HepG2 (cell line): ENCODE measurements around the gene LRFN2. TPM values are rescaled to one million over a fixed set of nuclear protein-coding genes. Genes with fewer than 3 reads are reported as not detected.

Experiments used
- ATAC-seq: fragments of 200-7000 bp; cut with Tn5 transposase; 3 replicates; pipeline ENCODE4 v1.9.1; 2020; ENCODE audit warnings: mild to moderate bottlenecking, moderate library complexity
- BruUV-seq: library from RNA; stranded (reverse); fragments of 400-500 nt; replicated peaks from 2 replicates; lab custom pipeline; 2021; lab: Mats Ljungman, UMichigan
- CTCF ChIA-PET: fragments of 300-600 bp; formaldehyde crosslinking; extraction: SDS; loops from one replicate; lab custom pipeline; 2021; ENCODE audit warnings: low total read pairs, inconsistent platforms, low intra/inter-chr PET ratio; lab: Yijun Ruan, JAX
- POLR2A ChIA-PET: fragments of 350-600 bp; sonication (Branson Sonifier 250); formaldehyde crosslinking; loops from one replicate; lab custom pipeline; 2020; ENCODE audit warnings: antibody characterized with exemption, inconsistent platforms; lab: Yijun Ruan, JAX
- DNase-seq: peaks from one replicate; pipeline ENCODE4 v3.0.0-alpha.2; 2015; ENCODE audit warnings: low spot score
- FAIRE-seq: peaks from 3 replicates; lab custom pipeline; 2011; peaks lifted over from hg19 to GRCh38; lab: Jason Lieb, UNC
- H2AFZ ChIP-seq: one replicate; pipeline ENCODE4 v1.6.1; 2011; ENCODE audit warnings: low read length, inconsistent platforms
- H3K27ac ChIP-seq: fragments of 300-600 bp; 3 replicates; pipeline ENCODE4 v1.8.0; 2011; ENCODE audit warnings: mixed run types, mild to moderate bottlenecking, mixed read lengths, low read length, inconsistent platforms; ENCODE audit not compliant: insufficient read depth; ENCODE audit errors: extremely low read length
- H3K27me3 ChIP-seq, 2 experiments: fragments of 200-600 bp in 1 of 2; 2 replicates in 1 of 2; 3 replicates in 1 of 2; pipeline versions ENCODE4 v1.6.0 to v1.8.0; 2011; ENCODE audit warnings: low read length in 2 of 2, mild to moderate bottlenecking in 2 of 2, moderate library complexity in 2 of 2, inconsistent platforms in 1 of 2; ENCODE audit not compliant: insufficient read depth in 2 of 2, control insufficient read depth in 1 of 2
- H3K36me3 ChIP-seq, 2 experiments: fragments of 200-600 bp in 1 of 2; replicated peaks in 1 of 2; 2 replicates in 1 of 2; 3 replicates in 1 of 2; pipeline versions ENCODE4 v1.5.1 to v1.8.0; 2011; ENCODE audit warnings: low read length in 2 of 2, inconsistent platforms in 1 of 2; ENCODE audit not compliant: insufficient read depth in 2 of 2, control insufficient read depth in 1 of 2
- H3K4me1 ChIP-seq: 2 replicates; pipeline ENCODE4 v1.5.1; 2012; ENCODE audit warnings: low read length, inconsistent platforms; ENCODE audit not compliant: insufficient read depth
- H3K4me2 ChIP-seq: 2 replicates; pipeline ENCODE4 v1.6.0; 2011; ENCODE audit warnings: low read depth, low read length, inconsistent platforms
- H3K4me3 ChIP-seq, 3 experiments: fragments of 200-600 bp in 1 of 3; sonication (generic), shearing (Covaris generic) in 1 of 3; replicated peaks in 1 of 3; 2 replicates each; pipeline ENCODE4 v1.5.1; 2011 to 2016; ENCODE audit warnings: low read length in 3 of 3, inconsistent platforms in 2 of 3, low read depth in 2 of 3, mild to moderate bottlenecking in 2 of 3, control low read depth in 1 of 3, mixed read lengths in 1 of 3; ENCODE audit not compliant: insufficient read depth in 1 of 3
- H3K79me2 ChIP-seq: one replicate; pipeline ENCODE4 v1.6.1; 2011; ENCODE audit warnings: low read length, inconsistent platforms; ENCODE audit not compliant: insufficient read depth
- H3K9ac ChIP-seq: 2 replicates; pipeline ENCODE4 v1.6.0; 2011; ENCODE audit warnings: mild to moderate bottlenecking, low read depth, low read length, inconsistent platforms; ENCODE audit not compliant: insufficient read depth
- H3K9me3 ChIP-seq: 2 replicates; pipeline ENCODE4 v1.5.1; 2012; ENCODE audit warnings: mild to moderate bottlenecking, low read length
- H4K20me1 ChIP-seq: 2 replicates; pipeline ENCODE4 v1.6.0; 2011; ENCODE audit warnings: inconsistent platforms, mild to moderate bottlenecking, low read length, moderate library complexity; ENCODE audit not compliant: insufficient read depth
- AHR ChIP-seq: IDR thresholded peaks from 2 replicates; pipeline ENCODE4 v1.6.1; 2018; ENCODE audit warnings: missing genetic modification reagents, missing compliant biosample characterization
- THAP9 ChIP-seq: sonication (generic); formaldehyde crosslinking; IDR thresholded peaks from 2 replicates; pipeline ENCODE4; 2020; ENCODE audit warnings: missing genetic modification reagents, mild to moderate bottlenecking, borderline replicate concordance
- WGBS: methylation state at CpG from one replicate; pipeline ENCODE4 v1.1.6; 2017; ENCODE audit warnings: low lambda C conversion rate; 5-methylcytosine and 5-hydroxymethylcytosine counted together
- in situ Hi-C: cut with HindIII; loops from 2 replicates; pipeline ENCODE4 v1.10.0; 2017; ENCODE audit warnings: low pct_unique_long_range_greater_than_20kb; ENCODE audit not compliant: extremely low pct_ligation_motif_present
- intact Hi-C: fragments of 100-400 bp; cut with micrococcal nuclease; formaldehyde crosslinking; loops from one replicate; pipeline ENCODE4 v1.10.0; 2022; ENCODE audit not compliant: unreplicated experiment
- polyA plus RNA-seq, 8 experiments: library from polyadenylated mRNA; depleted of rRNA in 3 of 8; stranded (reverse) in 7 of 8; unstranded in 1 of 8; fragments of >200 nt; fragmentation: Illumina TruSeq in 4 of 8; extraction: Trizol in 4 of 8; gene quantifications; 2 replicates each; pipeline versions ENCODE4 v1.2.1 to v1.2.3, GENCODE V29; 2011 to 2016; ENCODE audit warnings: low read depth in 4 of 8, missing spikeins in 1 of 8, mixed read lengths in 1 of 8; ENCODE audit not compliant: insufficient read depth in 1 of 8
- total RNA-seq, 5 experiments: library from RNA; depleted of rRNA; stranded (reverse); fragments of >200 nt; fragmentation: Illumina TruSeq; extraction: Trizol; gene quantifications; 2 replicates each; pipeline ENCODE4 v1.2.3, GENCODE V29; 2016; ENCODE audit warnings: low read depth in 1 of 5
- TF ChIP-seq, protein P1 (sequence below): sonication (generic); formaldehyde crosslinking; IDR thresholded peaks from one replicate; pipeline ENCODE4 v1.5.1; 2020; ENCODE audit warnings: mild to moderate bottlenecking, missing genetic modification reagents; ENCODE audit errors: not compliant biosample characterization

LRFN2 gene
- total and polyA plus RNA-seq, 2 of the 13 experiments (the other 11 are each of a cell fraction or from before 2014, with no cell fraction given): not detected

- TF ChIP-seq, protein P1, sequence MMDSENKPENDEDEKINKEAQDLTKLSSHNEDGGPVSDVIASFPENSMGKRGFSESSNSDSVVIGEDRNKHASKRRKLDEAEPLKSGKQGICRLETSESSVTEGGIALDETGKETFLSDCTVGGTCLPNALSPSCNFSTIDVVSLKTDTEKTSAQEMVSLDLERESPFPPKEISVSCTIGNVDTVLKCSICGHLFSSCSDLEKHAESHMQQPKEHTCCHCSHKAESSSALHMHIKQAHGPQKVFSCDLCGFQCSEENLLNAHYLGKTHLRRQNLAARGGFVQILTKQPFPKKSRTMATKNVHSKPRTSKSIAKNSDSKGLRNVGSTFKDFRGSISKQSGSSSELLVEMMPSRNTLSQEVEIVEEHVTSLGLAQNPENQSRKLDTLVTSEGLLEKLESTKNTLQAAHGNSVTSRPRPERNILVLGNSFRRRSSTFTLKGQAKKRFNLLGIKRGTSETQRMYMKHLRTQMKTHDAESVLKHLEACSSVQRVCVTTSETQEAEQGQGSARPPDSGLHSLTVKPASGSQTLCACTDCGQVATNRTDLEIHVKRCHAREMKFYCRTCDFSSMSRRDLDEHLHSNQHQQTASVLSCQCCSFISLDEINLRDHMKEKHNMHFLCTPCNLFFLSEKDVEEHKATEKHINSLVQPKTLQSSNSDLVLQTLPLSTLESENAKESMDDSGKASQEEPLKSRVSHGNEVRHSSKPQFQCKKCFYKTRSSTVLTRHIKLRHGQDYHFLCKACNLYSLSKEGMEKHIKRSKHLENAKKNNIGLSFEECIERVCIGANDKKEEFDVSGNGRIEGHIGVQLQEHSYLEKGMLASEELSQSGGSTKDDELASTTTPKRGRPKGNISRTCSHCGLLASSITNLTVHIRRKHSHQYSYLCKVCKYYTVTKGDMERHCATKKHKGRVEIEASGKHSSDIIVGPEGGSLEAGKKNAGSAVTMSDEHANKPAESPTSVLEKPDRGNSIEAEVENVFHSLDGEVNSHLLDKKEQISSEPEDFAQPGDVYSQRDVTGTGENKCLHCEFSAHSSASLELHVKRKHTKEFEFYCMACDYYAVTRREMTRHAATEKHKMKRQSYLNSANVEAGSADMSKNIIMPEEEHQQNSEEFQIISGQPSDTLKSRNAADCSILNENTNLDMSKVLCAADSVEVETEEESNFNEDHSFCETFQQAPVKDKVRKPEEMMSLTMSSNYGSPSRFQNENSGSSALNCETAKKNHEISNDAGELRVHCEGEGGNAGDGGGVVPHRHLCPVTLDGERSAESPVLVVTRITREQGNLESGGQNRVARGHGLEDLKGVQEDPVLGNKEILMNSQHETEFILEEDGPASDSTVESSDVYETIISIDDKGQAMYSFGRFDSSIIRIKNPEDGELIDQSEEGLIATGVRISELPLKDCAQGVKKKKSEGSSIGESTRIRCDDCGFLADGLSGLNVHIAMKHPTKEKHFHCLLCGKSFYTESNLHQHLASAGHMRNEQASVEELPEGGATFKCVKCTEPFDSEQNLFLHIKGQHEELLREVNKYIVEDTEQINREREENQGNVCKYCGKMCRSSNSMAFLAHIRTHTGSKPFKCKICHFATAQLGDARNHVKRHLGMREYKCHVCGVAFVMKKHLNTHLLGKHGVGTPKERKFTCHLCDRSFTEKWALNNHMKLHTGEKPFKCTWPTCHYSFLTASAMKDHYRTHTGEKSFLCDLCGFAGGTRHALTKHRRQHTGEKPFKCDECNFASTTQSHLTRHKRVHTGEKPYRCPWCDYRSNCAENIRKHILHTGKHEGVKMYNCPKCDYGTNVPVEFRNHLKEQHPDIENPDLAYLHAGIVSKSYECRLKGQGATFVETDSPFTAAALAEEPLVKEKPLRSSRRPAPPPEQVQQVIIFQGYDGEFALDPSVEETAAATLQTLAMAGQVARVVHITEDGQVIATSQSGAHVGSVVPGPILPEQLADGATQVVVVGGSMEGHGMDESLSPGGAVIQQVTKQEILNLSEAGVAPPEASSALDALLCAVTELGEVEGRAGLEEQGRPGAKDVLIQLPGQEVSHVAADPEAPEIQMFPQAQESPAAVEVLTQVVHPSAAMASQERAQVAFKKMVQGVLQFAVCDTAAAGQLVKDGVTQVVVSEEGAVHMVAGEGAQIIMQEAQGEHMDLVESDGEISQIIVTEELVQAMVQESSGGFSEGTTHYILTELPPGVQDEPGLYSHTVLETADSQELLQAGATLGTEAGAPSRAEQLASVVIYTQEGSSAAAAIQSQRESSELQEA: no peak
Observed at GRCh38 chr6:40471243-40471642, 115.9 kb downstream of the LRFN2 start (continued).

DNA sequence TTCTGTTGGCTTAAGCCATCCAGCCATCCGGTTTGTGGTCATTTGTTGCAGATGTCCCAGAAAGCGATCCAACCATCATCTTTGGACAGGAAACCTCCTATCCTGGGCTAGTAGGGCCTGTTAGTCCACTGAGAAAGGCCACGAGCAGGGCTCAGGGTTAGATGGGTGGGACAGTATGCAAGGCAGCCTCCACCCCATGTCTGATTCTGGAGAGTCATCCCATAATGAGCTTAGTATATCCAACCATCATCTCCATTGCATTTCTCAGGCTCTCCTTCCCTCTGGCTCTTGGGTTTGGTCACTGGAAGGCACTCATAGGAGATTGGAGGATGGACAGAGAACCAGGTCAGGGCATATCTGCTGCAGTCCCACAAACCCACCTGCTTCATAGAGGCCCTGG lies 117.8 kb downstream of the LRFN2 start:
- Histone ChIP-seq H3K9ac (no peak overlapping the region), H3K4me1 (no peaks in the 10 kb centered on the region), H3K4me2 (no peak overlapping the region), H3K36me3 (no peaks in the 10 kb centered on the region), H3K27me3 (peaks cover 0 to 5% of the 10 kb centered on the region in 2 experiments; a peak in 2 of 5 replicates), H2AFZ (no peak overlapping the region), H3K79me2 (no peaks in the 10 kb centered on the region), H3K4me3 (no peak overlapping the region), H4K20me1 (no peaks in the 10 kb centered on the region), H3K27ac (no peak overlapping the region), H3K9me3 (no peaks in the 10 kb centered on the region)
- no peak for ATAC-seq
- TF ChIP-seq AHR (CRISPR knock-in tag) (no peak), THAP9 (CRISPR knock-in tag) (no peak)
- FAIRE-seq: no peak
- intact Hi-C loops: no loop called here
- POLR2A ChIA-PET: no interaction called here
- DNase-seq: no peak
- in situ Hi-C loops: no loop called here
- CTCF ChIA-PET: no interaction called here
- 0% methylated on average over 3 of the region's 3 CpGs for WGBS
- no TSS peak for BruUV-seq
